H9 (cell line): Measurements from ENCODE around the gene PSMB1. TPM values are rescaled to one million over a fixed set of nuclear protein-coding genes. Genes with fewer than 3 reads are reported as not detected.

ENCODE experiments used
- DNase-seq: peaks from one replicate; pipeline ENCODE4 v3.0.0-alpha.2; 2017
- H2AFZ ChIP-seq: one replicate; pipeline ENCODE4 v1.6.1; 2013; ENCODE audit warnings: mild to moderate bottlenecking, low read length, control low read depth, moderate library complexity
- H2AK5ac ChIP-seq: 2 replicates; pipeline ENCODE4 v1.6.1; 2013; ENCODE audit warnings: low read length, control low read depth, mixed read lengths; ENCODE audit not compliant: insufficient read length
- H2BK120ac ChIP-seq: one replicate; pipeline ENCODE4 v1.6.1; 2013; ENCODE audit warnings: low read depth, mild to moderate bottlenecking, low read length, control low read depth, inconsistent platforms; ENCODE audit not compliant: poor library complexity, severe bottlenecking
- H2BK12ac ChIP-seq: 2 replicates; pipeline ENCODE4 v1.6.1; 2013; ENCODE audit warnings: low read length, control low read depth, mixed read lengths, low read depth; ENCODE audit not compliant: insufficient read length
- H2BK15ac ChIP-seq: 2 replicates; pipeline ENCODE4 v1.6.1; 2013; ENCODE audit warnings: low read depth, low read length, control low read depth
- H2BK20ac ChIP-seq: one replicate; pipeline ENCODE4 v1.6.1; 2013; ENCODE audit warnings: low read depth, mild to moderate bottlenecking, low read length, control low read depth, inconsistent platforms; ENCODE audit not compliant: poor library complexity, severe bottlenecking
- H2BK5ac ChIP-seq: 2 replicates; pipeline ENCODE4 v1.6.1; 2013; ENCODE audit warnings: low read length, control low read depth, mixed read lengths; ENCODE audit not compliant: insufficient read length
- H3K14ac ChIP-seq: 2 replicates; pipeline ENCODE4 v1.6.1; 2013; ENCODE audit warnings: low read length, control low read depth; ENCODE audit not compliant: insufficient read depth
- H3K18ac ChIP-seq: 2 replicates; pipeline ENCODE4 v1.6.1; 2013; ENCODE audit warnings: low read depth, mild to moderate bottlenecking, mixed read lengths, low read length, control low read depth; ENCODE audit not compliant: insufficient read length
- H3K23ac ChIP-seq: 2 replicates; pipeline ENCODE4 v1.6.1; 2013; ENCODE audit warnings: low read length, control low read depth, mixed read lengths, low read depth; ENCODE audit not compliant: insufficient read length
- H3K23me2 ChIP-seq: 2 replicates; pipeline ENCODE4 v1.6.1; 2013; ENCODE audit warnings: low read depth, mild to moderate bottlenecking, mixed read lengths, low read length, control low read depth; ENCODE audit not compliant: insufficient read length, poor library complexity, severe bottlenecking
- H3K27ac ChIP-seq: 2 replicates; pipeline ENCODE4 v1.5.1; 2013; ENCODE audit warnings: low read length, control low read depth, mixed read lengths, low read depth; ENCODE audit not compliant: insufficient read length
- H3K27me3 ChIP-seq: 2 replicates; pipeline ENCODE4 v1.6.1; 2013; ENCODE audit warnings: low read length, control low read depth, inconsistent platforms; ENCODE audit not compliant: insufficient read depth
- H3K4ac ChIP-seq: 2 replicates; pipeline ENCODE4 v1.6.1; 2013; ENCODE audit warnings: low read depth, mild to moderate bottlenecking, control low read depth, inconsistent platforms, low read length, moderate library complexity
- H3K4me1 ChIP-seq: 2 replicates; pipeline ENCODE4 v1.6.1; 2013; ENCODE audit warnings: low read length, control low read depth, inconsistent platforms; ENCODE audit not compliant: insufficient read depth
- H3K4me2 ChIP-seq: 2 replicates; pipeline ENCODE4 v1.6.1; 2013; ENCODE audit warnings: low read length, control low read depth, mixed read lengths; ENCODE audit not compliant: insufficient read length, insufficient read depth
- H3K56ac ChIP-seq: 2 replicates; pipeline ENCODE4 v1.6.1; 2013; ENCODE audit warnings: low read depth, mild to moderate bottlenecking, mixed read lengths, low read length, control low read depth; ENCODE audit not compliant: insufficient read length
- H3K79me1 ChIP-seq: 2 replicates; pipeline ENCODE4 v1.6.1; 2013; ENCODE audit warnings: low read depth, mild to moderate bottlenecking, moderate library complexity, low read length, control low read depth, inconsistent platforms; ENCODE audit not compliant: insufficient read depth, poor library complexity, severe bottlenecking
- H3K79me2 ChIP-seq: 2 replicates; pipeline ENCODE4 v1.6.1; 2013; ENCODE audit warnings: low read length, control low read depth, inconsistent platforms; ENCODE audit not compliant: insufficient read depth
- H3K9ac ChIP-seq: 2 replicates; pipeline ENCODE4 v1.6.1; 2013; ENCODE audit warnings: low read length, control low read depth, mixed read lengths; ENCODE audit not compliant: insufficient read length; ENCODE audit errors: extremely low read depth
- H3K9me3 ChIP-seq: one replicate; pipeline ENCODE4 v1.6.1; 2013; ENCODE audit warnings: low read depth, low read length, inconsistent platforms; ENCODE audit not compliant: control insufficient read depth
- H3T11ph ChIP-seq: one replicate; pipeline ENCODE4 v1.6.1; 2013; ENCODE audit warnings: mild to moderate bottlenecking, low read length, control low read depth, inconsistent platforms
- H4K20me1 ChIP-seq: one replicate; pipeline ENCODE4 v1.6.1; 2013; ENCODE audit not compliant: control insufficient read depth, insufficient read length, insufficient read depth
- H4K5ac ChIP-seq: 2 replicates; pipeline ENCODE4 v1.6.1; 2013; ENCODE audit warnings: low read depth, mild to moderate bottlenecking, mixed read lengths, low read length, control low read depth; ENCODE audit not compliant: insufficient read length
- H4K8ac ChIP-seq: replicated peaks from 2 replicates; pipeline ENCODE4 v1.6.1; 2013; ENCODE audit warnings: low read length, control low read depth, mixed read lengths, low read depth; ENCODE audit not compliant: insufficient read length
- H4K91ac ChIP-seq: 2 replicates; pipeline ENCODE4 v1.6.1; 2013; ENCODE audit warnings: low read depth, mild to moderate bottlenecking, moderate library complexity, mixed read lengths, low read length, control low read depth; ENCODE audit not compliant: insufficient read length
- H3K27ac Mint-ChIP-seq, 3 experiments: 2 replicates in 2 of 3; 3 replicates in 1 of 3; pipeline ENCODE4 v1.8.0; 2020 to 2021; ENCODE audit warnings: mixed read lengths in 3 of 3, mild to moderate bottlenecking in 1 of 3, moderate library complexity in 1 of 3
- H3K27me3 Mint-ChIP-seq: 2 replicates; pipeline ENCODE4 v1.8.0; 2021; ENCODE audit warnings: low read depth, mild to moderate bottlenecking, moderate library complexity, mixed read lengths
- H3K36me3 Mint-ChIP-seq, 3 experiments: 2 replicates in 2 of 3; 3 replicates in 1 of 3; pipeline ENCODE4 v1.8.0; 2020 to 2021; ENCODE audit warnings: low read depth in 3 of 3, mixed read lengths in 3 of 3; ENCODE audit not compliant: insufficient read depth in 1 of 3
- H3K4me1 Mint-ChIP-seq, 2 experiments: 2 replicates each; pipeline ENCODE4 v1.8.0; 2020; ENCODE audit warnings: mixed read lengths in 2 of 2
- H3K4me3 Mint-ChIP-seq, 2 experiments: 2 replicates in 1 of 2; 3 replicates in 1 of 2; pipeline ENCODE4 v1.8.0; 2020 to 2021; ENCODE audit warnings: mild to moderate bottlenecking in 2 of 2, mixed read lengths in 2 of 2, moderate library complexity in 1 of 2
- H3K9me3 Mint-ChIP-seq, 2 experiments: 2 replicates in 1 of 2; 3 replicates in 1 of 2; pipeline ENCODE4 v1.8.0; 2020; ENCODE audit warnings: mild to moderate bottlenecking in 2 of 2, mixed read lengths in 2 of 2, moderate library complexity in 1 of 2
- WGBS: extraction: QIAGEN DNeasy Blood & Tissue Kit; methylation state at CpG from one replicate; pipeline ENCODE4 v1.1.7; 2013; ENCODE audit warnings: missing lambda C conversion rate, low lambda C conversion rate, mixed read lengths; ENCODE audit not compliant: insufficient read length; ENCODE audit errors: extremely low coverage; 5-methylcytosine and 5-hydroxymethylcytosine counted together
- total RNA-seq: library from RNA; stranded (reverse); gene quantifications from 2 replicates; pipeline ENCODE4 v1.2.1, GENCODE V29; 2021
- TF ChIP-seq, protein P1 (sequence below): fragments of 200-600 bp; sonication (generic); conservative IDR thresholded peaks from 3 replicates; pipeline ENCODE4 v1.8.0; 2021; ENCODE audit warnings: antibody characterized with exemption, mild to moderate bottlenecking

PSMB1 gene
- total RNA-seq, 1 experiment from 2014 or later = 245 TPM

DNA sequence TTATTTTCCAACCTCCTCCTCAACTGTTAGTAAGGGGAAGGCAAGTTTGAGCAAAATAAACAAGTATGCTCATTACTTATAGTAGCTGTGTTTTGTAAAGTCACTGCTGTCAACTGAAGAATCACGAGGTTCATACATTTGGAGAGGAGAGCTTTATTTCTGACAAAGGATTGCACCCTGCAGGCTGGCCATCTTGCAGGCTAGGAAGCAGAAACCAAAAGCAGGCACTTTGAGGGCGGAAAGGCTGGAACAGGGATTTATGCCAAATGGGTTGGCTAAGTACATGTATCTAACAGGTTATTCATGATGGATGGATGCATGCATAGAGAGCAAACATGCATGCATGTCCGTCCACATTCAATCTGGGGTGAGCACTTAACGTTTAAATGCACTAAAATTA, 46.7 kb downstream of the PSMB1 start:
- WGBS = no CpG with 5 or more reads among the region's 4 CpGs
- Mint-ChIP-seq H3K4me3 (no peak overlapping the region), H3K27ac (no peak overlapping the region), H3K36me3 (peaks cover under 1 to 9% (median 5%) of the 10 kb centered on the region in 3 experiments; a peak in 5 of 7 replicates), H3K27me3 (peaks cover 36% of the 10 kb centered on the region), H3K4me1 (no peaks in the 10 kb centered on the region), H3K9me3 (peaks cover 9 to 16% of the 10 kb centered on the region in 2 experiments; a peak in 4 of 5 replicates)
- Histone ChIP-seq H3T11ph (no peak overlapping the region), H2BK20ac (no peak overlapping the region), H3K27ac (no peak overlapping the region), H3K18ac (no peak overlapping the region), H2AFZ (no peak overlapping the region), H3K9ac (no peak overlapping the region), H4K91ac (no peak overlapping the region), H4K8ac (no peak overlapping the region), H3K56ac (no peak overlapping the region), H4K20me1 (no peaks in the 10 kb centered on the region), H2BK120ac (no peak overlapping the region), H3K23ac (no peak overlapping the region), H2BK12ac (no peak overlapping the region), H3K27me3 (no peaks in the 10 kb centered on the region; the same call in 1 of the 2 replicates), H3K4me2 (no peak overlapping the region), H4K5ac (no peak overlapping the region), H3K79me1 (no peaks in the 10 kb centered on the region), H3K9me3 (no peaks in the 10 kb centered on the region), H3K4me1 (no peaks in the 10 kb centered on the region), H3K14ac (no peak overlapping the region), H3K23me2 (no peaks in the 10 kb centered on the region), H3K79me2 (no peaks in the 10 kb centered on the region), H2AK5ac (no peak overlapping the region), H3K4ac (no peak overlapping the region), H2BK5ac (no peak overlapping the region), H2BK15ac (no peak overlapping the region)
- TF ChIP-seq, protein P1, sequence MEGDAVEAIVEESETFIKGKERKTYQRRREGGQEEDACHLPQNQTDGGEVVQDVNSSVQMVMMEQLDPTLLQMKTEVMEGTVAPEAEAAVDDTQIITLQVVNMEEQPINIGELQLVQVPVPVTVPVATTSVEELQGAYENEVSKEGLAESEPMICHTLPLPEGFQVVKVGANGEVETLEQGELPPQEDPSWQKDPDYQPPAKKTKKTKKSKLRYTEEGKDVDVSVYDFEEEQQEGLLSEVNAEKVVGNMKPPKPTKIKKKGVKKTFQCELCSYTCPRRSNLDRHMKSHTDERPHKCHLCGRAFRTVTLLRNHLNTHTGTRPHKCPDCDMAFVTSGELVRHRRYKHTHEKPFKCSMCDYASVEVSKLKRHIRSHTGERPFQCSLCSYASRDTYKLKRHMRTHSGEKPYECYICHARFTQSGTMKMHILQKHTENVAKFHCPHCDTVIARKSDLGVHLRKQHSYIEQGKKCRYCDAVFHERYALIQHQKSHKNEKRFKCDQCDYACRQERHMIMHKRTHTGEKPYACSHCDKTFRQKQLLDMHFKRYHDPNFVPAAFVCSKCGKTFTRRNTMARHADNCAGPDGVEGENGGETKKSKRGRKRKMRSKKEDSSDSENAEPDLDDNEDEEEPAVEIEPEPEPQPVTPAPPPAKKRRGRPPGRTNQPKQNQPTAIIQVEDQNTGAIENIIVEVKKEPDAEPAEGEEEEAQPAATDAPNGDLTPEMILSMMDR = no peak
- DNase-seq = no peak
